Colon (tissue), 2 donors: ENCODE data around the gene CCDC121.

Source experiments
- FAIRE-seq: peaks from 2 replicates; lab custom pipeline; 2012; peaks lifted over from hg19 to GRCh38; lab: Jason Lieb, UNC
- donor health status: control.
- donor health status: control.

The CCDC121 gene

DNA sequence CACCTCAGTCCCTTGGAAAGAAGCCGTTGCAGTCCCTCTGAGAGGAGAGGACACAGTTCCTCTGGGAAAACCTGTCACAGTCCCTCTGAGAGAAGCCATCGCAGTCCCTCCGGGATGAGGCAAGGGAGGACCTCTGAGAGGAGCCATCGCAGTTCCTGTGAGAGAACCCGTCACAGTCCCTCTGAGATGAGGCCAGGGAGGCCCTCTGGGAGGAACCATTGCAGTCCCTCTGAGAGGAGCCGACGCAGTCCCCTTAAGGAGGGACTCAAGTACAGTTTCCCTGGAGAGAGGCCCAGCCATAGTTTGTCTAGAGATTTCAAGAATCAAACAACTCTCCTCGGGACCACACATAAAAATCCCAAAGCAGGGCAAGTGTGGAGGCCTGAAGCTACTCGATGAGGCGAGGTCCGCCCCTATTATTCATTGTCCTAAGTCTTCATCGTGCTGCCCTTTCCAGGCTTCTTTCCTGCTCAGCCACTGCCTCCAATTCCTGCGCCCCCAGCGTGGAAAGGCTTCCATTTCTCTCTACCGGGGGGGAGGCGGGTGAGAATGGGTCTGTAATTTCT, 46.6 kb downstream of the CCDC121 start:
- FAIRE-seq, result no peak

GRCh38 chr2:27581417-27582128, 47.2 kb downstream of the CCDC121 start:
- no peak for FAIRE-seq
